ENCODE measurements around the gene EGFR. TPM values are rescaled to one million over a fixed set of nuclear protein-coding genes. Genes with fewer than 3 reads are reported as not detected.

EGFR gene
- total RNA-seq, 2 donors from 2014 or later, result 21.1 to 22.5 TPM

GRCh38 chr7:55073976-55074528 is 55.2 kb downstream of the EGFR start:
- Histone ChIP-seq H3K9me3 (no peaks in the 10 kb centered on the region), H3K4me1 (peaks cover 0 to 60% of the 10 kb centered on the region in 2 donors), H3K27me3 (no peaks in the 10 kb centered on the region), H3K4me3 (peak overlapping the region in 1 of 2 donors; percentile 3), H3K27ac (peak overlapping the region; percentile 61 to 63), H3K36me3 (no peaks in the 10 kb centered on the region)
- no peak for TF ChIP-seq CTCF (IDR thresholded peaks at IDR 0.05)
- DNase-seq (ENCODE audit: low spot score), result no peak

GRCh38 chr7:55075464-55076021 is 56.7 kb downstream of the EGFR start:
- H3K36me3 ChIP-seq, result no peaks in the 10 kb centered on the region
- H3K9me3 ChIP-seq, result no peaks in the 10 kb centered on the region
- TF ChIP-seq CTCF (IDR thresholded peaks at IDR 0.05), result no peak
- no peaks in the 10 kb centered on the region for H3K27me3 ChIP-seq
- no peak overlapping the region for H3K4me3 ChIP-seq
- peaks cover 0 to 60% of the 10 kb centered on the region in 2 donors for H3K4me1 ChIP-seq
- DNase-seq (ENCODE audit: low spot score), result no peak
- peak overlapping the region; percentile 63 to 64 for H3K27ac ChIP-seq

GRCh38 chr7:55077561-55078410 is 59.0 kb downstream of the EGFR start:
- H3K27me3 ChIP-seq, result no peaks in the 10 kb centered on the region
- no peak overlapping the region for H3K4me3 ChIP-seq
- H3K36me3 ChIP-seq, result no peaks in the 10 kb centered on the region
- TF ChIP-seq CTCF (IDR thresholded peaks at IDR 0.05), result no peak
- no peak overlapping the region for H3K27ac ChIP-seq
- DNase-seq (ENCODE audit: low spot score), result no peak
- peaks cover 0 to 52% of the 10 kb centered on the region in 2 donors for H3K4me1 ChIP-seq
- H3K9me3 ChIP-seq, result no peaks in the 10 kb centered on the region

- Histone ChIP-seq H3K9me3 (no peaks in the 10 kb centered on the region), H3K27ac (no peak overlapping the region), H3K4me3 (no peak overlapping the region), H3K36me3 (no peaks in the 10 kb centered on the region), H3K4me1 (peaks cover 0 to 43% of the 10 kb centered on the region in 2 donors), H3K27me3 (no peaks in the 10 kb centered on the region)
- no peak for TF ChIP-seq CTCF (IDR thresholded peaks at IDR 0.05)
- DNase-seq (ENCODE audit: low spot score), result no peak
These were observed 59.9 kb downstream of the EGFR start for GRCh38 chr7:55078465-55079372.

GRCh38 chr7:55080000-55080623 is 61.3 kb downstream of the EGFR start:
- Histone ChIP-seq H3K27me3 (no peaks in the 10 kb centered on the region), H3K4me1 (peaks cover 0 to 33% of the 10 kb centered on the region in 2 donors), H3K9me3 (no peaks in the 10 kb centered on the region), H3K27ac (no peak overlapping the region), H3K4me3 (no peak overlapping the region), H3K36me3 (no peaks in the 10 kb centered on the region)
- DNase-seq (ENCODE audit: low spot score), result no peak
- no peak for TF ChIP-seq CTCF (IDR thresholded peaks at IDR 0.05)
